GM19324 (cell line): ENCODE data around the gene PRDM11.
A peak's percentile ranks its signal among the peaks of the same experiment; 100 is the strongest.

Experiments used
- ATAC-seq: cut with Tn5 transposase; IDR thresholded peaks from one replicate; pipeline ENCODE4 v1.9.1; 2021; ENCODE audit warnings: mild to moderate bottlenecking, moderate library complexity; ENCODE audit not compliant: unreplicated experiment, low FRiP score

PRDM11 gene

GRCh38 chr11:45141171-45141570 is 5.3 kb upstream of the PRDM11 start:
- ATAC-seq = no peak

DNA sequence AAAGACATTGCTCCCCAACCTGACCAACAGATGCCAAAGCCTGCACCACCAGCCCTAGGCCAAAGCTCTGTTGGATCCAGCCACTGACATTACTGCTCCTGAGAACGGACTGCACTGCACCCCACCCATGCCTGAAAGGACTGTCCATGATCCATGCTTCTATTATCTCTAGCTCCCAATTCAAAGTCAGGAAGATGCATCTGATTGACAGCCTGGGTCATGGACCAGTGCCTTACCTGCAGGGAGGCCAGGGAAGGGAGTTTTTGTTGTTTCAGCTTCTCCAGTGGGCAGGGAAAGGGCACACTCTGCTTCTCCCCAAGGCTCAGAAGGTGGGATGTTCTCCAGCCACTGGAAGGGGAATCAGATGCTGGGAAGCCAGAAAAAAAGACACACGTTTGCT is 4.8 kb upstream of the PRDM11 start:
- ATAC-seq = no peak

DNA sequence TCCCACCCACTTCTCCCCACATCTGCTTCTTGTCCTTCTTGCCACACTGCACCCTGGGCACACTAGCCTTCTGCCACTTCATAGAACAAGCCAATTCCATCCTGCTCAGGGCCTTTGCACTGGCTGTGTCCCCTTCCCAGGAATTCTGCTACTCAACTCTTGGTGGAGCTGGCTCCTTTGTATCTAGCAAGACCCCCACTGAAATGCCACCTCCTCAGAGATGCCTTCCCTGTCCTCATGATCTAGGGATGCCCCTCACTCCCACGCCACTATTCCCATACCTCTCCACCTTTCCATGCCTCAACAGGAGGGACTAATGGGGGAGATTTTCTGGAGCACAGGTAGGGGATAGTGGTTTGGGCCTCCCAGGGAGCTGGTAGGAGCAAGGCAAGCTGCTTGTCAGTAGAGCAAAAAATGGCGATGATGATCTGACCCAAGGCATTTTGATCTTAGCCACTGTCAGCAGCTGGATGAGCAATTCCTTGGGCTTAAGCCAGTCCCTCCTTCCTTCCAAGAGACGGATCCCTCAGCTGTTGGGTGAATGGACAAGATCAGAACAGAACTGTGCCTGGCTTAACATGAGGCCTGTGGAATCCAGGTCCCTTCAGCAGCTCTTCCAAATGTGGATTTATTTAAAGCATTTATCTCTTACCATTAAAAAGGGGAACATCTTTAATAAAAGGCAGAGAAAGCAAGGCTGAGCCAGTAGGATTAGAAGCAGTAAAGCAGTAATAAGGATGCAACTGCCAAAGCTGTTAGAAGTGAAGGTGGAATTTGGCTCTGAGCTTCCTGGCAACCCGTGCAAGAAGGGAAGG is 4.0 kb upstream of the PRDM11 start:
- no peak for ATAC-seq

DNA sequence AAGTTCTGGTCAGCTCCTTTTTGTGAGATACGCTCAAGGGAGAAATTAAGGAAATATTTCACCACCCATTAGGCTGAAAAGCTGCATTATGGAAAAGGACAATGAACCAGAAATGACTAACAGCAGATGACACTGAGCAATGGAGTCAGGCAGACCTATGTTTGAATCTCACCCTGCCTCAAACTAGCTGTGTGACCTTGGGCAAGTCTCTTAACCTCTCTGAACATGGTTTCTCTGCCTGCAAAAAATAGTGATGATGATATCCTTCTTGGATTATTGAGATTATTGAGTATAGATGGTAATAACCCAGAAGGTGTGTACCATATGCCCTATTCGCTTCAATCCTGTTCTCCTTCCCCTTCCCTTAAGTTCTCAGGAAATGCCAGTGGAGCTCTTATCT is 2.9 kb upstream of the PRDM11 start:
- ATAC-seq = no peak

DNA sequence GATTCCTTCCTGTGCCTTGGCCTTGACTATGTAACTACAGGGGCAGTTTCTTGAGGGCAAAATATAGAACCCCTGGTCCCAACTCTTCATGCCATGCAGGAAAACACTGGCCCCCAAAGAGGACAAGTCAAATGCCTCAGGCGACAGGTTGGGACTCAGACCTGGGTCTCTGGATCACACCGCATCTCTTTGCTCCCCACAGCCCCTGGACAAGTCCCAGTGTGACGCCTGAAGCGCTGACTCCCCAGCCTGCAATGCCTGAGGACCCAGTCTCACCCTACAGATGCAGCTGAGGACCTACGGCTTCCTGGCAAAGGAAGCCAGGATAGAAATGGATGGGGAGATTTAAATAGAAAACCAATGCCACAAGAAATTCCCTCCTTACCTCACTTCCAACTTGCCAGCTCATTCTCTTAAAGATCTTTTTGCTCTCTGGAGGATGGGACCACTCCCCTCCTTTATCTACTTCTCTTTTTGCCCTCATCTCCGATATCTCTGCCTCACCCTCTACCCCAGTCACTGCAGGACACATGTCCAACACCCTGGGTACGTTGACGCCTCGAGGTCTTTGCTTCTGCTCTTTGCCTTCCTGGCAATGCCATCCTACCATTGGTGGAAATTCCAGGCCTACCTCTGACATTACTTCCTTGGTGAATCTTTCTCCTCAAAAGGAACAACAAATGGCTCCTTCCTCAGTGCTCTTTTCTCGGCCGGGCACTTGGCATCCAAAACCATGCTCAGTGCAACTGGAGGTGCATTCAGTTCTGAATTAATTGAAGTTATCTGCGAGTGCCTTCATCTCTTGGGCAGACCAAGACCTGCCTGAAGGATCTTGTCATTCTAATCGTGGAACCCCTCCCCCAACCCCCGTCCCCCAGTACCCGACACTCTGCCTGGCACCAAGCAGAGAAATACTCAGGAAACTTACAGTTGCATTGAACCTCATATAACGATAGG is 2.0 kb upstream of the PRDM11 start:
- no peak for ATAC-seq

GRCh38 chr11:45145083-45145378 is 1.4 kb upstream of the PRDM11 start:
- no peak for ATAC-seq

DNA sequence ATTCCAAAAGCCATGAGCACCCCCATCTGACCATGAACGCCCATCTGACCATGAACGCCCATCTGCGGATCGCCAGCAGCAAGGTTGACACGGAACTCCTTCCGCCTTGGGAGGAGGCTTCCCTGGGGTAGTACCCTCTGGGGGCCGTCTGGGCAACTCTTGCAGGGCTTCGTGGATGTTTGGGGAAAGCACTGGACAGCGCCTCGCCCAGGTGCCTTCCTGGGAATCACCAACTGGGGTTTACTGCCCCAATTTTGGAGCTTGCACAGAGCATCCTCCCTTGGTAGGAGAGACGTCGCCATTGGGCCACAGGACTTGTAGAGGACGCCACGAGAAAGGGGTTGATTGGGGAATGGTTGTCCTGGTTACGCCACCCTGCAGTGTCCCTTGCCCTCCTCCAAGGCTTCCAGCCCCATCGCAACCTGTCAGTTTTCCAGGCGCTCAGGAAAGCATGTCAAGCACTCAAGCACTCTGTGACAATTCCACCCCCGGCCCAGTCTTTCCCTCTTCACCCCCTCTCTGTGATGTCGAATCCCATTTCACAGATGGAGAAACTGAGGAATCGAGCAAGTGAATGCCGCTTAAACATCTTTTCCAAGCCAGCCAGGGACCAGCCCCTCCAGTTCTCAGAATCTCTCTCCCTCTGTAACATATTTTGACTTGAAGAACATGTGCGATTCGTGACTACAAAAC is 914 bp upstream of the PRDM11 start:
- no peak for ATAC-seq

- ATAC-seq = peak; percentile 99
Measured at GRCh38 chr11:45147017-45147728, 734 bp downstream of the PRDM11 start.

- no peak for ATAC-seq
Measured at GRCh38 chr11:45147891-45148675, 1.6 kb downstream of the PRDM11 start.

DNA sequence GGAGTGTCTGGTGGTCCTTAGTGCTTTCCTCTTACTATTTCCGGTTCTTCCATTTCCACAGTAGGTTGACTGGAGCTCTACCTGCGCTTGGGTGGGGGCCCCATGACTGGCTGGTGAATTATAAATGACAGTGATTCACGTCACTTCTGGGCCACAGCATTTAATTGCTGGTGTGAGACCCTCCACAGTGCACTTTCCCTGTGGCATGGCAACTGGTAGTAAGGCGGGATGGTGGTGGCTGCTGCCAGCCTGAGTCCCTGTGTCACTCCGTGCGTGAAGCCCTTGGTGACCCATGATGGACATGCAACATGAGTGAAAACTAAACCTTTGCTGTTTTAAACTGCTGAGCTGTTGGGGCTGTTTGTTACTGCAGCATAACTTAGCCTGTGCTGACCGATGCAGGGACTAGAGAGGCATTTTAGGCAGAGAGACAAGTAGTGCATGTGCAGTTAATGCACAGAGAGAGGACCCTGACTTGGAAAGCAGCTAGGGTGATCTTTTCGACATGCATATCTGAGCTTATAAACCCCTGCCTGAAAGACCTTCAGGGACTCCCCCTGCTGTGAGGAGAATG is 3.1 kb downstream of the PRDM11 start:
- no peak for ATAC-seq

GRCh38 chr11:45150301-45150700 is 3.9 kb downstream of the PRDM11 start:
- no peak for ATAC-seq

- no peak for ATAC-seq
Measured at GRCh38 chr11:45150943-45151342, 4.5 kb downstream of the PRDM11 start.

DNA sequence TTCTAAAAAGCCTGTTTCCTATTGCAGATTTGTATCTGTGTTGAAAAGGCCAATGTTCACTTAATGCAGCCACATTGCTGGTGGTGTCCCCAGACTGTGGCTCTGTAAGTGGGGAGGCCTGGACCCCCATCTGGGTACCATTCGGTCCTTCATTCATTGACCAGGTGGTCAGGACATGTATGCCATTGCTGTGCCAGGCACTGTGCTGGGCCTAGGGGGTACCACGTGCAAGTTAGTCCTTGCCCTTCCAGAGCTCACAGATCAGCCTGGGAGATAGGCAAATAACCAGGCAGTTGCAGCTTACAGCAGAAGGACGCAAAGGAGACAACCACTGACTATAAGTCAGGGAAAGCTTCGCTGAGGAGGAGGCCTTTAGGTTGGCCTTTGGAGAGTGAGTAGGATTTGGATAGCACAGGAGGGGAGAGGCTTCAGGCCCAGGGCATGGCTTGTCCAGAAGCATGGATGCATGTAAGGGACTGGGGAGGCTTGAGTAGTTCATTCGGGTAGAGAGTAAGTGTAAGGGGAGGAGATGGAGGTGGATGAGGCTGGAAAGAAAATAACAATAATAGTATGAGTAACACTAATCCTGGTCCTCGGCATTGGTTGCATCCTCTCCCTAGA is 5.0 kb downstream of the PRDM11 start:
- ATAC-seq = no peak

DNA sequence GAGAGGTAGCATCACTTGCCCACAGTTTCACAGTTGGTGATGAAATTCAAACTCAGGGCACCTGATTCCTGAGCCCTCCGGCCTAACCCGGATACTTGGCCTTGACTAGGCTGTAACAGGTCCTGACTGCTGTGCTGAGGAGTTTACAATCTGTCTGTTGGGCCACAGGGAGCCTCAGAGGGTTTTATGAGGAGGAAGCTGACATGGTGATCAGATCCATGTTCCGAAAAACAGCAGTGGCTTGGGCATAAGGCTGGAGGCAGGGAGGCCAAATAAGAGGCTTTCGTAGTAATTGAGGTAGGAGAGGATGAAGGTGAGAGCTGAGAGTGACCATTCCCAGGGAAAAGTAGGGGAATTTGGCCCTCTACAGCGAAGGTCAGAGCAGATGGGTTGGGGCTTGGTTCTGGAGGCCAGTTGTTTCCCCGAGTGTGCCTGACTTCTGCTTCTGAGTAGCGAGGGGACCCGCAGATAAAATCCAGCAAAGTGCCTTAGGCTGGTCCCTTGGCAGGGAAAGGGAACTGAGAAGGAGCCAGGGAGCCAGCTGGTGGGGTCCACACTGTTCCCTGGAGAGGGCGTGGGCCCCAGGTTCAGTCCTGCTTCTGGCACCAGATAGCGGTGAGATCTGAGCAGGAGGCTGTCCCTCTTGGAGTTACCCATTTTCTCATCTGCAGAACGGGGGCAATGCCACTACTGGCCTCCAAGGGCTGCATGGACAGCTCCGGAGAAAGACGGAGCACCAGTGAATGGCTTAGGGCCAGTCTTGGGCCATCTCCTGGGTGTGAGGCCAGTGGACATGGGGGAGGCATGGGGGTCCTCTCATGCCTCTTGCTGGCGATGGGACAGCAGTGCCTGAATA is 6.5 kb downstream of the PRDM11 start:
- ATAC-seq = no peak

DNA sequence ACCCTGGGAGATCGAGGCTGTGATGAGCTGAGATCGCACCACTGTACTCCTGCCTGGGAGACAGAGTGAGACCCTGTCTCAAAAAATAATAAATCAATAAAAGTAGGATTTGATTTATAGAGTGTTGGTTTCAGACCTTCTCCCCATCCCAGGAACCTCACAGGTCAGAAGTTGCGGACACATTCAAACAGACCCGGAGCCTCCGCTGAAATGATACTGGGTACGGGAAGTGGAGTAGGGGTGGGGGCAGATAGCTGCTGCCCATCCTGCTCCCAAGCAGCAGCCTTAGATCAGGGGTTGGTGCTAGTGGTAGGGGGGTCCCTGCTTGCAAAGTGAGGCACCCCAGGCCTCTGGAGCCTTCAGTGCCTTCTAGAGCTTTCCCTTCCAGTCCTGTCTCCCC is 7.8 kb downstream of the PRDM11 start:
- ATAC-seq = no peak

GRCh38 chr11:45155058-45155551 is 8.7 kb downstream of the PRDM11 start:
- no peak for ATAC-seq

DNA sequence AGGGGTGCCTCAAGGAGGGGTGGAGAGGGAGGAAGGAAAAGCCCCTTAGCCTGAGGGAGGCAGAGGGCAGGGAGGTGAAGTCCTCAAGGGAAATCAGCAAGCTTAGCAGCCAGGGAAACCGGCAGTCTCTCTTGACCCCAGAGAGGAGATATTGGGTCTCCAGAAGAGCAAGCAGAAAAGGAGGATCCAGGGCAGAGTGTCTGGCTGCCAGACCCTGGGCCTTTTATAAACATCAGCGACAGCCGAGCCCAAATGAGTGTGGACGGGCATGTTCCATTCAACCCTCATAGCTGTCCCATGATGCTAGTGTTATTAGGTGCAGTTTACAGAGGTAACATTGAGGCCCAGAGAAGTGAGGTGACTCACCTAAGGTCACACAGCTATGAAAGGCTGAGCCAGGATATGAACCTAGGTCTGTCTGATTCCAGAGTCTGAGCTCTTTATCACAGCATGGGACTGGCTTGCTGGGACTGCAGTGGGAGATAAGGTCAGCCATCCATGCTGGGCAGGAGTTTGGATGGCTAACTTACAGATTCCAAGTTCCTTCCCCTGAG is 9.3 kb downstream of the PRDM11 start:
- no peak for ATAC-seq

GRCh38 chr11:45156201-45156600 is 9.8 kb downstream of the PRDM11 start:
- ATAC-seq = no peak
